ENCODE data around the gene CYP26B1.

The CYP26B1 gene

DNA sequence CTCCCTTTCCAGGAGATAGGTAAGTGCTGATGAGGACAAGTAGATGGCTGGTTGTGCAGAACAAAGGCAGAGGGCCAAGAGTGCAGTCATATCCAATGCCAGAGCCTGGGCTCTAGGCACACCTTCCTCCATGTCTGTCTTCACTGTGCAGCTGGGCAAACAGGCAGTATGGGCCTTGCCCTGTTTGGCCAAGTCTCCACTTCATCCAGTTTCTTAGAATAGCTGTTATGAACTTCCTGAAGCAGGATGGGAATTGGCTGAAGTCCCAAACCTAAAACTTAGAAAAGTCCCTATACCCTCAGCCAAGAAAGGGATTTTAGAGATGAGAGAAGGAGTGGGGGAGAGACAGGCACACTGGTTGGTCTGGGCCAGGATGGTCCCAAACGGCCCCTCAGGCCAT is 37.5 kb upstream of the CYP26B1 start:
- no peaks in the 10 kb centered on the region for H3F3A ChIP-seq (ENCODE audit: insufficient read depth, low read length)
- no peaks in the 10 kb centered on the region for H3K4me1 ChIP-seq (ENCODE audit: insufficient read depth, low read length, severe bottlenecking)
- no peaks in the 10 kb centered on the region for H3K36me3 ChIP-seq (ENCODE audit: insufficient read depth, low read length)
- no peaks in the 10 kb centered on the region for H3K27me3 ChIP-seq (ENCODE audit: insufficient read depth, low read length)
- H3K4me2 ChIP-seq (ENCODE audit: low read length), result no peak overlapping the region
- TF ChIP-seq, protein P1, sequence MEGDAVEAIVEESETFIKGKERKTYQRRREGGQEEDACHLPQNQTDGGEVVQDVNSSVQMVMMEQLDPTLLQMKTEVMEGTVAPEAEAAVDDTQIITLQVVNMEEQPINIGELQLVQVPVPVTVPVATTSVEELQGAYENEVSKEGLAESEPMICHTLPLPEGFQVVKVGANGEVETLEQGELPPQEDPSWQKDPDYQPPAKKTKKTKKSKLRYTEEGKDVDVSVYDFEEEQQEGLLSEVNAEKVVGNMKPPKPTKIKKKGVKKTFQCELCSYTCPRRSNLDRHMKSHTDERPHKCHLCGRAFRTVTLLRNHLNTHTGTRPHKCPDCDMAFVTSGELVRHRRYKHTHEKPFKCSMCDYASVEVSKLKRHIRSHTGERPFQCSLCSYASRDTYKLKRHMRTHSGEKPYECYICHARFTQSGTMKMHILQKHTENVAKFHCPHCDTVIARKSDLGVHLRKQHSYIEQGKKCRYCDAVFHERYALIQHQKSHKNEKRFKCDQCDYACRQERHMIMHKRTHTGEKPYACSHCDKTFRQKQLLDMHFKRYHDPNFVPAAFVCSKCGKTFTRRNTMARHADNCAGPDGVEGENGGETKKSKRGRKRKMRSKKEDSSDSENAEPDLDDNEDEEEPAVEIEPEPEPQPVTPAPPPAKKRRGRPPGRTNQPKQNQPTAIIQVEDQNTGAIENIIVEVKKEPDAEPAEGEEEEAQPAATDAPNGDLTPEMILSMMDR (IDR thresholded peaks at IDR 0.05; ENCODE audit: low read length), result no peak
- no peak for TF ChIP-seq EZH2 (IDR thresholded peaks at IDR 0.05; ENCODE audit: borderline replicate concordance, low read length)
- H3K9me3 ChIP-seq (ENCODE audit: low read length), result no peaks in the 10 kb centered on the region
- H3K27ac ChIP-seq (ENCODE audit: low read depth, low read length, poor library complexity, severe bottlenecking), result no peak overlapping the region
- no peak overlapping the region for H3K9ac ChIP-seq (ENCODE audit: low read length)
- no peaks in the 10 kb centered on the region for H4K20me1 ChIP-seq (ENCODE audit: insufficient read depth, low read length)
- H3K9me2 ChIP-seq (ENCODE audit: low read depth, low read length), result no peaks in the 10 kb centered on the region
- no peak overlapping the region for H3K4me3 ChIP-seq (ENCODE audit: low read depth, low read length, poor library complexity, severe bottlenecking)
- H2AFZ ChIP-seq (ENCODE audit: low read length), result no peak overlapping the region
- no peaks in the 10 kb centered on the region for H3K79me2 ChIP-seq (ENCODE audit: insufficient read depth, low read length)

DNA sequence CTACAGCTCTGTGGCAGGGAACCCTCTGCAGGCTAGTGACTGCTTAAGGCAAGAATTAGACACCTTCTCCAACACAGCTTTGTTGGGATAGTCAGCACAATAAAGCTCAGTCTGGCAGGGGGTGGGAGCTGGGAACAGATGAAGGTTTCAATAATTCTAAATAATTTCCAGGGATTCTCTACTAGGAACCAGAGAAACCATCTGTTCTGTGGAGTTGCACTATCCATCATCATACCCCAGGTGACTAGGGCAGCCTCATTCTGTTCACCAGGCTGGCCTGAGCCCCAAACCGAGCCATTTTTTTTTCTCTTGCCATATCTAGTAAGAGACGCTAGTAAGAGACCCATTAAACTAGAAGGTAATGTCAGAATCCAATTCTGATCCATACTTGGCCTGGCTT is 35.8 kb upstream of the CYP26B1 start:
- no peak overlapping the region for H3K9ac ChIP-seq (ENCODE audit: low read length)

DNA sequence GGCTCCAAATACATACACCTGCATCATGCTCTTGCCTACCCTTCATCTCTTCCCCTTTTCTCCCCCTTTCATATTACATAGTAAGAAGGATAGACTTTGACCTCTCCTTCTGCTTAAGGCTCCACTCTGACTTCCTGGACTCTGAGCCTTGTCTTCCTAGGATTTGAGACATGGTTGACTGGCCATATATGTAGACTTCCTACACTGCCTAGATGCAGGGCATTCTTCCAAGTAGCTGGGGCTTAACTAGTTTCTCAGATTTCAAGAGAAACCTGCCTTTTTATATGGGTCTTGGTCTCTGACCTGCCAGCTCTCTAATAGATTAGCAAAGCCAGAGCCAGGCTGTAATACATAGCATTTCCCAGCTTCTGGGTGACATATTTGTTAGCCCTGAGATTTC is 35.4 kb upstream of the CYP26B1 start:
- Histone ChIP-seq H3K4me2 (ENCODE audit: low read length) (no peak overlapping the region), H3K9ac (ENCODE audit: low read length) (no peak overlapping the region)

More for the DNA sequence above, 35.8 kb upstream of the CYP26B1 start:
- Histone ChIP-seq H3K79me2 (ENCODE audit: insufficient read depth, low read length) (no peaks in the 10 kb centered on the region), H3K4me1 (ENCODE audit: insufficient read depth, low read length, severe bottlenecking) (no peaks in the 10 kb centered on the region), H3K27me3 (ENCODE audit: insufficient read depth, low read length) (no peaks in the 10 kb centered on the region), H4K20me1 (ENCODE audit: insufficient read depth, low read length) (no peaks in the 10 kb centered on the region), H3K9me3 (ENCODE audit: low read length) (no peaks in the 10 kb centered on the region), H3K9me2 (ENCODE audit: low read depth, low read length) (no peaks in the 10 kb centered on the region), H3K36me3 (ENCODE audit: insufficient read depth, low read length) (no peaks in the 10 kb centered on the region), H3K4me3 (ENCODE audit: low read depth, low read length, poor library complexity, severe bottlenecking) (no peak overlapping the region), H2AFZ (ENCODE audit: low read length) (no peak overlapping the region), H3F3A (ENCODE audit: insufficient read depth, low read length) (no peaks in the 10 kb centered on the region), H3K27ac (ENCODE audit: low read depth, low read length, poor library complexity, severe bottlenecking) (no peak overlapping the region), H3K4me2 (ENCODE audit: low read length) (no peak overlapping the region)
- TF ChIP-seq EZH2 (IDR thresholded peaks at IDR 0.05; ENCODE audit: borderline replicate concordance, low read length), result no peak
- TF ChIP-seq, protein P1 (IDR thresholded peaks at IDR 0.05; ENCODE audit: low read length), result no peak

More for the DNA sequence above, 35.4 kb upstream of the CYP26B1 start:
- H4K20me1 ChIP-seq (ENCODE audit: insufficient read depth, low read length), result no peaks in the 10 kb centered on the region
- no peak overlapping the region for H3K4me3 ChIP-seq (ENCODE audit: low read depth, low read length, poor library complexity, severe bottlenecking)
- no peaks in the 10 kb centered on the region for H3K4me1 ChIP-seq (ENCODE audit: insufficient read depth, low read length, severe bottlenecking)
- no peaks in the 10 kb centered on the region for H3K9me3 ChIP-seq (ENCODE audit: low read length)
- H3F3A ChIP-seq (ENCODE audit: insufficient read depth, low read length), result no peaks in the 10 kb centered on the region
- H3K27ac ChIP-seq (ENCODE audit: low read depth, low read length, poor library complexity, severe bottlenecking), result no peak overlapping the region
- no peaks in the 10 kb centered on the region for H3K9me2 ChIP-seq (ENCODE audit: low read depth, low read length)
- H3K79me2 ChIP-seq (ENCODE audit: insufficient read depth, low read length), result no peaks in the 10 kb centered on the region
- no peaks in the 10 kb centered on the region for H3K36me3 ChIP-seq (ENCODE audit: insufficient read depth, low read length)
- TF ChIP-seq EZH2 (IDR thresholded peaks at IDR 0.05; ENCODE audit: borderline replicate concordance, low read length), result no peak
- TF ChIP-seq, protein P1 (IDR thresholded peaks at IDR 0.05; ENCODE audit: low read length), result no peak
- no peak overlapping the region for H2AFZ ChIP-seq (ENCODE audit: low read length)
- H3K27me3 ChIP-seq (ENCODE audit: insufficient read depth, low read length), result no peaks in the 10 kb centered on the region

Measured in OCI-LY1 (cell line).